Coronary artery (tissue), 2 donors: ENCODE results near the gene GPR132.
"Not testable (repeated sequence)": the region's sequence is repeated elsewhere in the genome, so short reads cannot be mapped to it uniquely, and the experiment has no call there.

Experiments
- DNase-seq: peaks from one replicate; pipeline ENCODE4 v3.0.0-alpha.2; 2017; ENCODE audit warnings: low spot score
- H3K27ac ChIP-seq, 2 donors: fragments of 200-600 bp; sonication (generic); one replicate each; pipeline ENCODE4 v1.5.1; 2016 to 2019
- H3K4me3 ChIP-seq: fragments of 200-600 bp; sonication (generic); 2 replicates; pipeline ENCODE4 v1.5.1; 2016; ENCODE audit warnings: mild to moderate bottlenecking, moderate library complexity
- CTCF ChIP-seq: fragments of 200-600 bp; sonication (generic); IDR thresholded peaks from one replicate; pipeline ENCODE4 v1.5.1; 2019; ENCODE audit warnings: antibody characterized with exemption

GPR132 gene

GRCh38 chr14:105064001-105064400, 1.2 kb downstream of the GPR132 start:
- Histone ChIP-seq H3K27ac (peak overlapping the region in 1 of 2 donors; percentile 80), H3K4me3 (peak overlapping the region; percentile 55)
- no peak for TF ChIP-seq CTCF
- DNase-seq = no peak

- H3K4me3 ChIP-seq = not testable (repeated sequence)
These were observed 1.7 kb downstream of the GPR132 start for GRCh38 chr14:105063506-105063905.

GRCh38 chr14:105063056-105063455, 2.2 kb downstream of the GPR132 start:
- DNase-seq = no peak
- peak overlapping the region in 1 of 2 donors; percentile 35 for H3K27ac ChIP-seq
- no peak overlapping the region for H3K4me3 ChIP-seq

More at GRCh38 chr14:105063506-105063905, 1.7 kb downstream of the GPR132 start:
- not testable (repeated sequence) for DNase-seq
- H3K27ac ChIP-seq = peak overlapping the region in 1 of 2 donors; percentile 64

GRCh38 chr14:105062048-105062433, 3.2 kb downstream of the GPR132 start:
- H3K4me3 ChIP-seq = peak overlapping the region; percentile 47

More at GRCh38 chr14:105063056-105063455, 2.2 kb downstream of the GPR132 start:
- TF ChIP-seq CTCF = no peak

GRCh38 chr14:105061428-105062047, 3.7 kb downstream of the GPR132 start:
- Histone ChIP-seq H3K4me3 (peak overlapping the region; percentile 47), H3K27ac (peak overlapping the region in 1 of 2 donors; percentile 77)
- TF ChIP-seq CTCF = no peak
- no peak for DNase-seq

More at GRCh38 chr14:105062048-105062433, 3.2 kb downstream of the GPR132 start:
- DNase-seq = no peak
- peak overlapping the region in 1 of 2 donors; percentile 77 for H3K27ac ChIP-seq
- TF ChIP-seq CTCF = no peak

- H3K4me3 ChIP-seq = peak overlapping the region; percentile 47
- no peak for TF ChIP-seq CTCF
- no peak for DNase-seq
These were observed 4.3 kb downstream of the GPR132 start for GRCh38 chr14:105060751-105061427.

GRCh38 chr14:105059925-105060565, 5.2 kb downstream of the GPR132 start:
- Histone ChIP-seq H3K4me3 (no peak overlapping the region), H3K27ac (peak overlapping the region in 1 of 2 donors; percentile 31)
- DNase-seq = no peak
- TF ChIP-seq CTCF = no peak

More at GRCh38 chr14:105060751-105061427, 4.3 kb downstream of the GPR132 start:
- peak overlapping the region in 1 of 2 donors; percentile 77 for H3K27ac ChIP-seq
